Muscle of leg (tissue), 11 donors: ENCODE data around the gene DMC1. TPM values are rescaled to one million over a fixed set of nuclear protein-coding genes. Genes with fewer than 3 reads are reported as not detected.

Experiments used
- DNase-seq: peaks from one replicate; pipeline ENCODE4 v3.0.0; 2013
- H3K27ac ChIP-seq: one replicate; pipeline ENCODE4 v1.5.1; 2013; ENCODE audit warnings: mild to moderate bottlenecking, low read length, control low read depth
- H3K27me3 ChIP-seq: one replicate; pipeline ENCODE4 v1.6.1; 2013; ENCODE audit warnings: low read length; ENCODE audit not compliant: control insufficient read depth, insufficient read depth
- H3K36me3 ChIP-seq: one replicate; pipeline ENCODE4 v1.6.1; 2013; ENCODE audit warnings: low read length; ENCODE audit not compliant: control insufficient read depth, insufficient read depth
- H3K4me1 ChIP-seq: one replicate; pipeline ENCODE4 v1.6.1; 2013; ENCODE audit warnings: low read length; ENCODE audit not compliant: control insufficient read depth, insufficient read depth
- H3K4me3 ChIP-seq: one replicate; pipeline ENCODE4 v1.5.1; 2013; ENCODE audit warnings: low read length, control low read depth
- H3K9me3 ChIP-seq: replicated peaks from 2 replicates; pipeline ENCODE4 v1.6.1; 2013; ENCODE audit warnings: low read depth, low read length; ENCODE audit not compliant: control insufficient read depth
- WGBS: methylation state at CpG from one replicate; pipeline ENCODE4 v1.1.5; 2013; ENCODE audit warnings: missing lambda C conversion rate; ENCODE audit not compliant: insufficient coverage; 5-methylcytosine and 5-hydroxymethylcytosine counted together
- polyA plus RNA-seq, 8 donors: library from polyadenylated mRNA; unstranded; fragments of 120-200 nt; gene quantifications; one replicate each; pipeline versions ENCODE4 v1.2.1 to v1.2.3, GENCODE V29; 2013; ENCODE audit warnings: inconsistent platforms in 1 of 8, low replicate concordance in 1 of 8; ENCODE audit not compliant: insufficient read length in 8 of 8, insufficient read depth in 1 of 8
- total RNA-seq: library from RNA; stranded (reverse); fragments of 120-200 nt; gene quantifications from one replicate; pipeline ENCODE4 v1.2.4, GENCODE V29; 2013

Gene DMC1
- total and polyA plus RNA-seq, 9 donors, result 4.2 to 10.7 (median 6.6) TPM

GRCh38 chr22:38523029-38523428 lies 47.0 kb downstream of the DMC1 start:
- H3K36me3 ChIP-seq, result no peaks in the 10 kb centered on the region
- no peaks in the 10 kb centered on the region for H3K27me3 ChIP-seq
- DNase-seq, result no peak
- no peaks in the 10 kb centered on the region for H3K9me3 ChIP-seq
- 81% methylated on average over 2 of the region's 3 CpGs for WGBS
- no peak overlapping the region for H3K4me3 ChIP-seq
- no peaks in the 10 kb centered on the region for H3K4me1 ChIP-seq
- H3K27ac ChIP-seq, result no peak overlapping the region

- no peak overlapping the region for H3K27ac ChIP-seq
- no peaks in the 10 kb centered on the region for H3K9me3 ChIP-seq
- no CpG with 5 or more reads among the region's 2 CpGs for WGBS
- no peak for DNase-seq
- no peaks in the 10 kb centered on the region for H3K4me1 ChIP-seq
- no peaks in the 10 kb centered on the region for H3K27me3 ChIP-seq
- no peak overlapping the region for H3K4me3 ChIP-seq
- H3K36me3 ChIP-seq, result no peaks in the 10 kb centered on the region
Measured at GRCh38 chr22:38519453-38520250, 50.3 kb downstream of the DMC1 start.

- H3K36me3 ChIP-seq, result no peaks in the 10 kb centered on the region
- no peaks in the 10 kb centered on the region for H3K9me3 ChIP-seq
- H3K4me3 ChIP-seq, result no peak overlapping the region
- no CpG with 5 or more reads among the region's 4 CpGs for WGBS
- DNase-seq, result no peak
- H3K27me3 ChIP-seq, result no peaks in the 10 kb centered on the region
- H3K27ac ChIP-seq, result no peak overlapping the region
- H3K4me1 ChIP-seq, result no peaks in the 10 kb centered on the region
Measured at GRCh38 chr22:38518620-38519019, 51.4 kb downstream of the DMC1 start.

- Histone ChIP-seq H3K27me3 (no peaks in the 10 kb centered on the region), H3K4me3 (no peak overlapping the region), H3K36me3 (no peaks in the 10 kb centered on the region), H3K27ac (no peak overlapping the region), H3K4me1 (no peaks in the 10 kb centered on the region), H3K9me3 (no peaks in the 10 kb centered on the region)
- WGBS, result 44% methylated on average over 1 of the region's 1 CpG
- no peak for DNase-seq
Measured at GRCh38 chr22:38513063-38513462, 56.9 kb downstream of the DMC1 start.

DNA sequence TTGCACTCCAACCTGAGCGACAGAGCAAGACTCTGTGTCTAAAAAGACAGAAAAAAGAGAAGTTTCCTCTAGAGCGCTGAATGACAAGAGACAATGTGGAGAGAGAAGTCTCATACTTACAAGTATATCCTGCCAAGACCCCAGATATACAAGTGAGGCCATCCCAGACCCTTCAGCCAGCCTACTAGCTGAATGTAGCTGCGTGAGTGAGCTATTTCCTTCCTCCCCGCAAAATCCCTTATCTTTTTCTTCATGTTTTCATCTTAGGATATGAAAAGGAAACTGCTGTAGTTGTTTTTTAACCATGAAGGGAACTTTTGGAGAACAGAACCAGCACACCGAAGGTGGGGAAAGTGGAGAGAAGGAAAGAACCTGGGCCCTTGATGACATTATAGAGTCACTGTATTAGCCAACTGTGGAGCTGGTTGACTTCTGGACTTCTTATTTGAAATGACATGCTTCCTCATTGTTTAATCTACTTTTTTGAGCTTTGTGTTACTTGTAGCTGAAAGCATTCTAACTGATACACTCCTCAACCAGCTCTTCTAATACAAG lies 59.5 kb downstream of the DMC1 start:
- Histone ChIP-seq H3K4me1 (peaks cover 9% of the 10 kb centered on the region), H3K4me3 (no peak overlapping the region), H3K9me3 (no peaks in the 10 kb centered on the region), H3K36me3 (no peaks in the 10 kb centered on the region), H3K27ac (no peak overlapping the region), H3K27me3 (no peaks in the 10 kb centered on the region)
- no peak for DNase-seq
- 80% methylated on average over 1 of the region's 5 CpGs for whole genome bisulfite sequencing

DNA sequence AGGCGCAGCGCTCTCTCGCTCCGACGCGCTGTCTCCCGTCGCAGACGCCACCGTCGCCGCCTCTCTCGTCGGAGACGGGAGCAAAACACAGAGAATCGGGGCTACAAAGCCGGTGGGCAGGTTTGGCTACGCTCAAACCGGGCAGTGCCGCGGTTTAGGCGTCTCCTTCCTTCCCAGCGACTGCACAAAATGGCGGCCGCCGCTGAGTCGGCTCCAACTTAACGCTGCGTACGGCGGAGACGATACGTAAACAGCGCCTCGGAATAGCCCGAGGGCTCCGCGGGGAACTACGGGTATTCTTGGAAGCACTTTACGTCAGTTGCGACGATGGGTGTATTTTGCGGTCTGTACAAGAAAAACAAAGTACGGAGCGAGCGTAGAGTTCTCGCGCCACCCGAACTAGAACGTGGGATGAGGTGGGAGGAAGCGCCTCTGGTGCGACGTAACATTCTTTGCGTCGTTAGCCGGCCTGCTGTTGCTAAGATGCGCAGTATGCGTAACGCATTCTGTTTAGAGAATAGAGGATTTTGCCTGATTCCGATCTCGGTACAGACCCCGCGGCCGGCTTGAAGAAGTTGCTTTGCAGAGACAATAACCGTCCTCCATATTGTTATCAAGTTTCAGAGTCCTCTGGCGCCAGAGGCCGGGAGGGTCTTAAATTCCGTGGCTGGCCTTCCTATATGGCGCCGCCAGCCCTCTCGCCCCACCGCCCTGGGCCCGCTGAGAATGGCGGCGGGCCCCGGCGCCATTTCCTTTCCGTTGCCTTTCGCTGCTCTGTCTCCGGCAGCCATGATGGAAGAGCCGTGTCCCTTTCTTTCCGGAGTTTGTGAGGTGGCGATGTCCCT lies 63.6 kb downstream of the DMC1 start, which contains the start of gene DDX17:
Gene DDX17, minus strand, starts transcription at position 194 of the 845 bp plus-strand sequence.
- H3K27ac ChIP-seq, result peak within 1 kb of the TSS; percentile 97
- H3K9me3 ChIP-seq, result no peaks in the 10 kb centered on the region
- peaks cover 16% of the 10 kb centered on the region for H3K36me3 ChIP-seq
- H3K4me1 ChIP-seq, result peaks cover 14% of the 10 kb centered on the region
- peak; percentile 100 for DNase-seq
- no peaks in the 10 kb centered on the region for H3K27me3 ChIP-seq
- H3K4me3 ChIP-seq, result peak within 1 kb of the TSS; percentile 63
- under 1% methylated on average over 83 of the region's 83 CpGs for WGBS

DNA sequence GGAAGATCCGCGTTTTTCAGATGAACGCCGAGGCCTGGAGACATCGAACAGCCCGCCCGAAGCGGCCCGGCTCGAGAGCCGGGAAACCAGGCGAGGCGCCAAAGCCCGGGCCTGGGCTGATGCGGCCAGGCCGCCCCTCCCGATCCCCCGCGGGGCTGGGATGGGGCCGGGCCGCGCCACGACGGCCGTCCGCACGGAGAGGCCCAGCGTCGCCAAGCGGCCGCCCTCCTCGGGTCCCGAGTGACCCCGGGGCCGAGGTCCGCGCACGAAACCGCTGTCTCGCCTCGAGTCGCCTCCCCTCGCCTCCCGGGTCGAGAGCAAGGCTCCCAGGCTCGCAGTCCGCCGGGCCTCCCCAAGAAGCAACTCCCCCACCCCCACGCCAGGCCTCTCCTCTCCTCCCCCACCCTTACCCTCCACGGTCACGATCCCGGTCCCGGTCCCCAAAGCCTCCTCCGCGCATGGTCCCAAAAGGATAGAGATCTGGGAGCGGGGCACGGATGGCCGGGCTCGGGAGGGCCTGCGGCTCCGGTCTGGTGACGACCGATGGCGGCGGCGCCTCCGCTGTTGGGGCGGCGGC lies 64.4 kb downstream of the DMC1 start:
- DNase-seq, result peak; percentile 90
- peak overlapping the region; percentile 63 for H3K4me3 ChIP-seq
- H3K27ac ChIP-seq, result peak overlapping the region; percentile 95
- peaks cover 14% of the 10 kb centered on the region for H3K4me1 ChIP-seq
- WGBS, result under 1% methylated on average over 67 of the region's 69 CpGs
- H3K27me3 ChIP-seq, result no peaks in the 10 kb centered on the region
- no peaks in the 10 kb centered on the region for H3K9me3 ChIP-seq
- H3K36me3 ChIP-seq, result peaks cover 18% of the 10 kb centered on the region

GRCh38 chr22:38504731-38505540 lies 65.0 kb downstream of the DMC1 start:
- H3K36me3 ChIP-seq, result peaks cover 24% of the 10 kb centered on the region
- peaks cover 14% of the 10 kb centered on the region for H3K4me1 ChIP-seq
- H3K27ac ChIP-seq, result peak overlapping the region; percentile 95
- peak overlapping the region; percentile 63 for H3K4me3 ChIP-seq
- no peaks in the 10 kb centered on the region for H3K27me3 ChIP-seq
- WGBS, result 0% methylated on average over 10 of the region's 35 CpGs
- H3K9me3 ChIP-seq, result no peaks in the 10 kb centered on the region
- peak; percentile 57 for DNase-seq

- Histone ChIP-seq H3K9me3 (no peaks in the 10 kb centered on the region), H3K27ac (no peak overlapping the region)
- WGBS, result no CpG with 5 or more reads among the region's 4 CpGs
Measured at GRCh38 chr22:38503021-38503420, 67.0 kb downstream of the DMC1 start.

More at GRCh38 chr22:38503021-38503420, 67.0 kb downstream of the DMC1 start:
- H3K4me3 ChIP-seq, result no peak overlapping the region
- peaks cover 41% of the 10 kb centered on the region for H3K36me3 ChIP-seq
- DNase-seq, result no peak
- H3K27me3 ChIP-seq, result no peaks in the 10 kb centered on the region
- peaks cover 14% of the 10 kb centered on the region for H3K4me1 ChIP-seq
